ENCODE data around the gene TDRD6.
"Not testable (repeated sequence)": the region's sequence is repeated elsewhere in the genome, so short reads cannot be mapped to it uniquely, and the experiment has no call there.

Gene TDRD6

GRCh38 chr6:46687619-46688097, at the start of gene TDRD6:
TDRD6 (plus strand) TSS chr6:46687885; CDS start chr6:46688129, 244 bp downstream.
- no peaks in the 10 kb centered on the region for H3K27me3 ChIP-seq (ENCODE audit: control insufficient read depth, insufficient read depth, low read length)
- H3K4me3 ChIP-seq (ENCODE audit: low read depth, low read length): no peak within 1 kb of the TSS
- no peak within 1 kb of the TSS for H3K27ac ChIP-seq (ENCODE audit: low read depth, low read length)
- H3K9me3 ChIP-seq (ENCODE audit: control insufficient read depth, insufficient read depth, low read depth, low read length): no peaks in the 10 kb centered on the region
- no peaks in the 10 kb centered on the region for H3K36me3 ChIP-seq (ENCODE audit: control insufficient read depth, insufficient read depth, low read length)
- no peaks in the 10 kb centered on the region for H3K4me1 ChIP-seq (ENCODE audit: control insufficient read depth, insufficient read depth, low read length)
- H3K9ac ChIP-seq (ENCODE audit: low read length): no peak within 1 kb of the TSS

- H3K4me3 ChIP-seq (ENCODE audit: low read depth, low read length): no peak overlapping the region
- H3K36me3 ChIP-seq (ENCODE audit: control insufficient read depth, insufficient read depth, low read length): no peaks in the 10 kb centered on the region
- H3K9ac ChIP-seq (ENCODE audit: low read length): no peak overlapping the region
- H3K27ac ChIP-seq (ENCODE audit: low read depth, low read length): no peak overlapping the region
- H3K4me1 ChIP-seq (ENCODE audit: control insufficient read depth, insufficient read depth, low read length): peaks cover 3% of the 10 kb centered on the region; the same call in 1 of the 2 replicates
- no peaks in the 10 kb centered on the region for H3K9me3 ChIP-seq (ENCODE audit: control insufficient read depth, insufficient read depth, low read depth, low read length)
- no peaks in the 10 kb centered on the region for H3K27me3 ChIP-seq (ENCODE audit: control insufficient read depth, insufficient read depth, low read length)
Measured at GRCh38 chr6:46637933-46638332, 49.8 kb upstream of the TDRD6 start.

GRCh38 chr6:46638650-46639049, 49.0 kb upstream of the TDRD6 start:
- H3K4me1 ChIP-seq (ENCODE audit: control insufficient read depth, insufficient read depth, low read length): peaks cover 3% of the 10 kb centered on the region; the same call in 1 of the 2 replicates
- H3K27me3 ChIP-seq (ENCODE audit: control insufficient read depth, insufficient read depth, low read length): no peaks in the 10 kb centered on the region
- no peak overlapping the region for H3K27ac ChIP-seq (ENCODE audit: low read depth, low read length)
- H3K4me3 ChIP-seq (ENCODE audit: low read depth, low read length): no peak overlapping the region
- no peaks in the 10 kb centered on the region for H3K9me3 ChIP-seq (ENCODE audit: control insufficient read depth, insufficient read depth, low read depth, low read length)
- H3K9ac ChIP-seq (ENCODE audit: low read length): peak overlapping the region; percentile 46
- H3K36me3 ChIP-seq (ENCODE audit: control insufficient read depth, insufficient read depth, low read length): no peaks in the 10 kb centered on the region

- peaks cover 3% of the 10 kb centered on the region; the same call in 1 of the 2 replicates for H3K4me1 ChIP-seq (ENCODE audit: control insufficient read depth, insufficient read depth, low read length)
- no peak overlapping the region for H3K4me3 ChIP-seq (ENCODE audit: low read depth, low read length)
- H3K36me3 ChIP-seq (ENCODE audit: control insufficient read depth, insufficient read depth, low read length): no peaks in the 10 kb centered on the region
- no peak overlapping the region for H3K9ac ChIP-seq (ENCODE audit: low read length)
- no peaks in the 10 kb centered on the region for H3K9me3 ChIP-seq (ENCODE audit: control insufficient read depth, insufficient read depth, low read depth, low read length)
- H3K27ac ChIP-seq (ENCODE audit: low read depth, low read length): no peak overlapping the region
- no peaks in the 10 kb centered on the region for H3K27me3 ChIP-seq (ENCODE audit: control insufficient read depth, insufficient read depth, low read length)
Measured at GRCh38 chr6:46642928-46643751, 44.5 kb upstream of the TDRD6 start.

- no peak overlapping the region for H3K9ac ChIP-seq (ENCODE audit: low read length)
- H3K4me1 ChIP-seq (ENCODE audit: control insufficient read depth, insufficient read depth, low read length): no peaks in the 10 kb centered on the region
- H3K4me3 ChIP-seq (ENCODE audit: low read depth, low read length): no peak overlapping the region
- H3K27ac ChIP-seq (ENCODE audit: low read depth, low read length): no peak overlapping the region
- H3K27me3 ChIP-seq (ENCODE audit: control insufficient read depth, insufficient read depth, low read length): no peaks in the 10 kb centered on the region
- H3K9me3 ChIP-seq (ENCODE audit: control insufficient read depth, insufficient read depth, low read depth, low read length): no peaks in the 10 kb centered on the region
- H3K36me3 ChIP-seq (ENCODE audit: control insufficient read depth, insufficient read depth, low read length): no peaks in the 10 kb centered on the region
Measured at GRCh38 chr6:46645265-46645664, 42.4 kb upstream of the TDRD6 start.

GRCh38 chr6:46648108-46648507, 39.6 kb upstream of the TDRD6 start:
- H3K9me3 ChIP-seq (ENCODE audit: control insufficient read depth, insufficient read depth, low read depth, low read length); H3K27me3 ChIP-seq (ENCODE audit: control insufficient read depth, insufficient read depth, low read length); H3K4me1 ChIP-seq (ENCODE audit: control insufficient read depth, insufficient read depth, low read length); H3K27ac ChIP-seq (ENCODE audit: low read depth, low read length); H3K4me3 ChIP-seq (ENCODE audit: low read depth, low read length); H3K9ac ChIP-seq (ENCODE audit: low read length); H3K36me3 ChIP-seq (ENCODE audit: control insufficient read depth, insufficient read depth, low read length): not testable (repeated sequence)

GRCh38 chr6:46648869-46649492, 38.7 kb upstream of the TDRD6 start:
- H3K36me3 ChIP-seq (ENCODE audit: control insufficient read depth, insufficient read depth, low read length): no peaks in the 10 kb centered on the region
- no peak overlapping the region for H3K27ac ChIP-seq (ENCODE audit: low read depth, low read length)
- H3K27me3 ChIP-seq (ENCODE audit: control insufficient read depth, insufficient read depth, low read length): peaks cover 11% of the 10 kb centered on the region
- no peak overlapping the region for H3K4me3 ChIP-seq (ENCODE audit: low read depth, low read length)
- H3K4me1 ChIP-seq (ENCODE audit: control insufficient read depth, insufficient read depth, low read length): peaks cover 8% of the 10 kb centered on the region; the same call in 1 of the 2 replicates
- H3K9ac ChIP-seq (ENCODE audit: low read length): no peak overlapping the region
- no peaks in the 10 kb centered on the region for H3K9me3 ChIP-seq (ENCODE audit: control insufficient read depth, insufficient read depth, low read depth, low read length)

GRCh38 chr6:46651006-46651405, 36.7 kb upstream of the TDRD6 start:
- no peak overlapping the region for H3K9ac ChIP-seq (ENCODE audit: low read length)
- peaks cover 8% of the 10 kb centered on the region; the same call in 1 of the 2 replicates for H3K4me1 ChIP-seq (ENCODE audit: control insufficient read depth, insufficient read depth, low read length)
- H3K4me3 ChIP-seq (ENCODE audit: low read depth, low read length): 0 out of 2 replicates have a peak overlapping the region, but pooled peaks have one; percentile 92
- no peaks in the 10 kb centered on the region for H3K9me3 ChIP-seq (ENCODE audit: control insufficient read depth, insufficient read depth, low read depth, low read length)
- no peaks in the 10 kb centered on the region for H3K36me3 ChIP-seq (ENCODE audit: control insufficient read depth, insufficient read depth, low read length)
- no peak overlapping the region for H3K27ac ChIP-seq (ENCODE audit: low read depth, low read length)
- H3K27me3 ChIP-seq (ENCODE audit: control insufficient read depth, insufficient read depth, low read length): peaks cover 23% of the 10 kb centered on the region

GRCh38 chr6:46651816-46652215, 35.9 kb upstream of the TDRD6 start:
- no peaks in the 10 kb centered on the region for H3K9me3 ChIP-seq (ENCODE audit: control insufficient read depth, insufficient read depth, low read depth, low read length)
- peak overlapping the region; percentile 92 for H3K4me3 ChIP-seq (ENCODE audit: low read depth, low read length)
- H3K27me3 ChIP-seq (ENCODE audit: control insufficient read depth, insufficient read depth, low read length): peaks cover 23% of the 10 kb centered on the region
- H3K9ac ChIP-seq (ENCODE audit: low read length): peak overlapping the region; percentile 59
- H3K36me3 ChIP-seq (ENCODE audit: control insufficient read depth, insufficient read depth, low read length): no peaks in the 10 kb centered on the region
- peaks cover 8% of the 10 kb centered on the region; the same call in 1 of the 2 replicates for H3K4me1 ChIP-seq (ENCODE audit: control insufficient read depth, insufficient read depth, low read length)
- H3K27ac ChIP-seq (ENCODE audit: low read depth, low read length): no peak overlapping the region

- no peaks in the 10 kb centered on the region for H3K9me3 ChIP-seq (ENCODE audit: control insufficient read depth, insufficient read depth, low read depth, low read length)
- H3K4me1 ChIP-seq (ENCODE audit: control insufficient read depth, insufficient read depth, low read length): peaks cover 8% of the 10 kb centered on the region; the same call in 1 of the 2 replicates
- H3K27me3 ChIP-seq (ENCODE audit: control insufficient read depth, insufficient read depth, low read length): peaks cover 23% of the 10 kb centered on the region
- no peak overlapping the region for H3K27ac ChIP-seq (ENCODE audit: low read depth, low read length)
- peak overlapping the region; percentile 92 for H3K4me3 ChIP-seq (ENCODE audit: low read depth, low read length)
- no peaks in the 10 kb centered on the region for H3K36me3 ChIP-seq (ENCODE audit: control insufficient read depth, insufficient read depth, low read length)
- H3K9ac ChIP-seq (ENCODE audit: low read length): peak overlapping the region; percentile 59
Measured at GRCh38 chr6:46652232-46652602, 35.5 kb upstream of the TDRD6 start.
